C1 segment of cervical spinal cord (tissue), 14 donors: ENCODE data around the gene NR1I3.
"Not testable (repeated sequence)": the region's sequence is repeated elsewhere in the genome, so short reads cannot be mapped to it uniquely, and the experiment has no call there.

Source experiments
- DNase-seq, 14 donors: peaks; one replicate each; lab custom pipeline; 2025; lab: John Stamatoyannopoulos, UW

Gene NR1I3

GRCh38 chr1:161250829-161251228 is 12.8 kb upstream of the NR1I3 start:
- no peak for DNase-seq

- DNase-seq, result not testable (repeated sequence)
These were observed 12.1 kb upstream of the NR1I3 start for GRCh38 chr1:161250100-161250499.

GRCh38 chr1:161244888-161245287 is 6.9 kb upstream of the NR1I3 start:
- DNase-seq, result no peak

GRCh38 chr1:161242313-161242712 is 4.3 kb upstream of the NR1I3 start:
- DNase-seq, result no peak

- DNase-seq, result no peak
These were observed 3.7 kb upstream of the NR1I3 start for GRCh38 chr1:161241682-161242081.

- DNase-seq, result no peak
These were observed 1.8 kb downstream of the NR1I3 start for GRCh38 chr1:161235957-161236775.

- DNase-seq, result no peak
These were observed 4.9 kb downstream of the NR1I3 start for GRCh38 chr1:161233102-161233501.

- no peak for DNase-seq
These were observed 7.2 kb downstream of the NR1I3 start for GRCh38 chr1:161230762-161231161.

- DNase-seq, result no peak
These were observed 8.1 kb downstream of the NR1I3 start for GRCh38 chr1:161229896-161230295.

- no peak for DNase-seq
These were observed 10.0 kb downstream of the NR1I3 start for GRCh38 chr1:161228032-161228431.

GRCh38 chr1:161227196-161227871 is 10.7 kb downstream of the NR1I3 start:
- DNase-seq, result peak in 13 of 14 donors; percentile 7 to 78 (median 58)

GRCh38 chr1:161226759-161227158 is 11.2 kb downstream of the NR1I3 start:
- no peak for DNase-seq

- DNase-seq, result no peak
These were observed 11.7 kb downstream of the NR1I3 start for GRCh38 chr1:161226320-161226711.

GRCh38 chr1:161225534-161226319 is 12.3 kb downstream of the NR1I3 start, which contains the start of gene TOMM40L:
TSS of gene TOMM40L (plus strand) at chr1:161226060. CDS start at chr1:161226490, 430 bp downstream.
- DNase-seq, result peak; percentile 36 to 93 (median 84)

- DNase-seq, result no peak
These were observed 12.8 kb downstream of the NR1I3 start for GRCh38 chr1:161225178-161225533.

- not testable (repeated sequence) for DNase-seq
These were observed 13.3 kb downstream of the NR1I3 start for GRCh38 chr1:161224695-161225087.

GRCh38 chr1:161223805-161224694 is 14.0 kb downstream of the NR1I3 start:
- DNase-seq, result no peak

GRCh38 chr1:161222175-161223019 is 15.6 kb downstream of the NR1I3 start:
- no peak for DNase-seq

- DNase-seq, result no peak
These were observed 18.0 kb downstream of the NR1I3 start for GRCh38 chr1:161220002-161220401.
